Smooth muscle cell (in vitro differentiated cells): ENCODE results near the gene BLZF1. TPM values are rescaled to one million over a fixed set of nuclear protein-coding genes. Genes with fewer than 3 reads are reported as not detected.

Experiments used
- DNase-seq: peaks from one replicate; lab custom pipeline; 2025; ENCODE audit not compliant: unreplicated experiment; lab: John Stamatoyannopoulos, UW
- H2AFZ ChIP-seq: fragments of 200-600 bp; sonication (generic); 2 replicates; pipeline ENCODE4 v1.6.0; 2016; ENCODE audit warnings: antibody characterized with exemption, low read depth, mild to moderate bottlenecking
- H3F3A ChIP-seq: fragments of 200-600 bp; sonication (generic); 2 replicates; pipeline ENCODE4 v1.6.0; 2017; ENCODE audit warnings: antibody characterized with exemption, low read depth
- H3K27ac ChIP-seq: fragments of 200-600 bp; sonication (generic); 2 replicates; pipeline ENCODE4 v1.5.1; 2016; ENCODE audit warnings: low read depth, mild to moderate bottlenecking
- H3K27me3 ChIP-seq: fragments of 200-600 bp; sonication (generic); 2 replicates; pipeline ENCODE4 v1.6.1; 2016; ENCODE audit warnings: low read depth, mild to moderate bottlenecking
- H3K36me3 ChIP-seq: fragments of 200-600 bp; sonication (generic); 2 replicates; pipeline ENCODE4 v1.5.1; 2016; ENCODE audit warnings: low read depth
- H3K4me1 ChIP-seq: fragments of 200-600 bp; sonication (generic); 2 replicates; pipeline ENCODE4 v1.5.1; 2016; ENCODE audit warnings: low read depth
- H3K4me2 ChIP-seq: fragments of 200-600 bp; sonication (generic); 2 replicates; pipeline ENCODE4 v1.6.0; 2016; ENCODE audit warnings: mild to moderate bottlenecking
- H3K4me3 ChIP-seq: fragments of 200-600 bp; sonication (generic); 2 replicates; pipeline ENCODE4 v1.5.1; 2016; ENCODE audit warnings: mild to moderate bottlenecking
- H3K79me2 ChIP-seq: fragments of 200-600 bp; sonication (generic); 2 replicates; pipeline ENCODE4 v1.6.0; 2016; ENCODE audit warnings: low read depth, mild to moderate bottlenecking
- H3K9ac ChIP-seq: fragments of 200-600 bp; sonication (generic); 2 replicates; pipeline ENCODE4 v1.6.0; 2016; ENCODE audit warnings: low read depth
- H3K9me3 ChIP-seq: fragments of 200-600 bp; sonication (generic); replicated peaks from 2 replicates; pipeline ENCODE4 v1.5.1; 2016; ENCODE audit warnings: low read depth
- H4K20me1 ChIP-seq: fragments of 200-600 bp; sonication (generic); 2 replicates; pipeline ENCODE4 v1.6.0; 2016; ENCODE audit warnings: low read depth
- CTCF ChIP-seq: fragments of 200-600 bp; sonication (generic); IDR thresholded peaks from 2 replicates; pipeline ENCODE4 v1.5.1; 2017; ENCODE audit warnings: borderline replicate concordance, mild to moderate bottlenecking, antibody characterized with exemption; ENCODE audit not compliant: insufficient read depth, poor library complexity, severe bottlenecking
- WGBS: methylation state at CpG from one replicate; pipeline ENCODE4 v1.1.7; 2016; ENCODE audit warnings: low lambda C conversion rate; 5-methylcytosine and 5-hydroxymethylcytosine counted together
- polyA plus RNA-seq: library from polyadenylated mRNA; unstranded; fragments of >200 nt; fragmentation: Nextera tagmentation; extraction: Ambion mirVana; gene quantifications from 2 replicates; pipeline ENCODE4 v1.2.1, GENCODE V29; 2016
- total RNA-seq: library from RNA; depleted of rRNA; stranded (reverse); fragments of >200 nt; gene quantifications from 2 replicates; pipeline ENCODE4 v1.2.3, GENCODE V29; 2014

Gene BLZF1
- total and polyA plus RNA-seq, 2 experiments from 2014 or later = 21.9 to 43.7 TPM

GRCh38 chr1:169414952-169415351 is 47.0 kb downstream of the BLZF1 start:
- H3K27ac ChIP-seq = no peak overlapping the region
- no peak for DNase-seq
- 100% methylated on average over 2 of the region's 2 CpGs for WGBS
- no peak for TF ChIP-seq CTCF
- no peak overlapping the region for H3K9ac ChIP-seq
- H3K79me2 ChIP-seq = no peaks in the 10 kb centered on the region
- no peak overlapping the region for H3K4me3 ChIP-seq
- no peak overlapping the region for H2AFZ ChIP-seq
- no peaks in the 10 kb centered on the region for H4K20me1 ChIP-seq
- H3F3A ChIP-seq = no peaks in the 10 kb centered on the region
- H3K4me1 ChIP-seq = no peaks in the 10 kb centered on the region
- H3K27me3 ChIP-seq = no peaks in the 10 kb centered on the region
- no peaks in the 10 kb centered on the region for H3K9me3 ChIP-seq
- H3K36me3 ChIP-seq = no peaks in the 10 kb centered on the region
- H3K4me2 ChIP-seq = no peak overlapping the region

- no peak for TF ChIP-seq CTCF
- Histone ChIP-seq H3K4me3 (no peak overlapping the region), H3K4me1 (no peaks in the 10 kb centered on the region), H3K4me2 (no peak overlapping the region), H2AFZ (no peak overlapping the region), H3K79me2 (no peaks in the 10 kb centered on the region), H3K9ac (no peak overlapping the region), H3K27me3 (peaks cover 16% of the 10 kb centered on the region), H3K27ac (no peak overlapping the region), H3K36me3 (no peaks in the 10 kb centered on the region), H3F3A (no peaks in the 10 kb centered on the region), H4K20me1 (no peaks in the 10 kb centered on the region), H3K9me3 (no peaks in the 10 kb centered on the region)
- WGBS = 86% methylated on average over 5 of the region's 5 CpGs
- no peak for DNase-seq
Measured at GRCh38 chr1:169421309-169421708, 53.3 kb downstream of the BLZF1 start.

GRCh38 chr1:169426174-169426705 is 58.2 kb downstream of the BLZF1 start:
- H3K27ac ChIP-seq = no peak overlapping the region
- peak overlapping the region; percentile 38 for H2AFZ ChIP-seq
- H3K4me3 ChIP-seq = no peak overlapping the region
- no peaks in the 10 kb centered on the region for H3K79me2 ChIP-seq
- peaks cover 4% of the 10 kb centered on the region for H3K4me1 ChIP-seq
- peaks cover 20% of the 10 kb centered on the region for H3K27me3 ChIP-seq
- 82% methylated on average over 6 of the region's 6 CpGs for WGBS
- no peaks in the 10 kb centered on the region for H3K9me3 ChIP-seq
- no peak overlapping the region for H3K4me2 ChIP-seq
- TF ChIP-seq CTCF = no peak
- no peaks in the 10 kb centered on the region for H4K20me1 ChIP-seq
- no peak overlapping the region for H3K9ac ChIP-seq
- no peaks in the 10 kb centered on the region for H3F3A ChIP-seq
- no peak for DNase-seq
- H3K36me3 ChIP-seq = no peaks in the 10 kb centered on the region

- no peak for DNase-seq
- WGBS = 3% methylated on average over 29 of the region's 29 CpGs
- peak within 1 kb of the TSS; percentile 7 for H3K9ac ChIP-seq
- H2AFZ ChIP-seq = peak within 1 kb of the TSS; percentile 90
- H3F3A ChIP-seq = no peaks in the 10 kb centered on the region
- H3K27me3 ChIP-seq = peaks cover 24% of the 10 kb centered on the region
- H3K4me3 ChIP-seq = peak within 1 kb of the TSS; percentile 56
- H3K36me3 ChIP-seq = no peaks in the 10 kb centered on the region
- no peak within 1 kb of the TSS for H3K27ac ChIP-seq
- no peaks in the 10 kb centered on the region for H3K9me3 ChIP-seq
- H3K4me1 ChIP-seq = peaks cover 4% of the 10 kb centered on the region
- H4K20me1 ChIP-seq = no peaks in the 10 kb centered on the region
- no peak for TF ChIP-seq CTCF
- no peaks in the 10 kb centered on the region for H3K79me2 ChIP-seq
- H3K4me2 ChIP-seq = peak within 1 kb of the TSS; percentile 85
Measured at GRCh38 chr1:169427081-169427641, 59.2 kb downstream of the BLZF1 start, which contains the start of gene CCDC181. TSS of gene CCDC181 (minus strand) at chr1:169427474. CDS start at chr1:169424927, 2,547 bp downstream.
